Neural progenitor cell (in vitro differentiated cells): ENCODE results near the gene LPP.

Source experiments
- EZH2 ChIP-seq: fragments of 200-600 bp; sonication (generic); IDR thresholded peaks from 2 replicates; pipeline ENCODE4 v1.6.1; 2017; ENCODE audit warnings: antibody characterized with exemption, mild to moderate bottlenecking, moderate library complexity
- EZH2phosphoT487 ChIP-seq: fragments of 200-600 bp; sonication (generic); IDR thresholded peaks from 2 replicates; pipeline ENCODE4 v1.6.1; 2017; ENCODE audit warnings: antibody characterized with exemption
- TF ChIP-seq, protein P1 (sequence below): fragments of 200-600 bp; sonication (generic); IDR thresholded peaks from 2 replicates; pipeline ENCODE4 v1.5.1; 2017; ENCODE audit warnings: antibody characterized with exemption, mild to moderate bottlenecking

DNA sequence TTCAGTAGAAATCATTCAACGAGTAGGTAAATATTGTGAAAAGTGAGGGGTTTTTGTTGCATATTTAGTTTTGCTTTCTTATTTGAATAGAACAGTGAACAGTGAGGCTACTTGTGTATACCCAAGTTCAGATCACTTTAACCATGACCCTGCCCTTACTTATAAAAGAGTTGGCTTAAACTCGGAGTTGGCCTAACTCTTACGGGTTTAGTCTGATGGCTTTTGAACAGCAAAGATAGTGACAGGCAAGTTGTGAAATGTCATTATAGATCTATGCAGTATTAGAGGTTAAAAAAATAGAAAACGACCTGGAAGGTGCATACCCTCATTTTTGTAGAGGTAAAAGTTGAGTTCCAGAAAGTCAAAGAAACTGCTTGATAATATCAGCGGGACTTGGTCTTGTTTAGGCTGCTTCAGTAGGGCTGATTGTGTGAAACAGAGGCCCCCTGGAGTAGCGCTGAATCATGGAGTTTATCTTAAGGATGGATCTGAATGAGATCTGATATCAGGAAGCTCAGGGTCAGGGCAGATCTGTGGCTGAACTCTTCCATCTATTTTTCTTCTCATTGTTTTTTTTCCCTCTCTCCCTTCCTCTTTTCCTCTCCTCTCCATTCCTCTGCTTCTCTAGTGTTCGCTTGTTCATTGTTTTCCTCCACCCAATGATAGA is 359.8 kb downstream of the LPP start:
- TF ChIP-seq, protein P1, sequence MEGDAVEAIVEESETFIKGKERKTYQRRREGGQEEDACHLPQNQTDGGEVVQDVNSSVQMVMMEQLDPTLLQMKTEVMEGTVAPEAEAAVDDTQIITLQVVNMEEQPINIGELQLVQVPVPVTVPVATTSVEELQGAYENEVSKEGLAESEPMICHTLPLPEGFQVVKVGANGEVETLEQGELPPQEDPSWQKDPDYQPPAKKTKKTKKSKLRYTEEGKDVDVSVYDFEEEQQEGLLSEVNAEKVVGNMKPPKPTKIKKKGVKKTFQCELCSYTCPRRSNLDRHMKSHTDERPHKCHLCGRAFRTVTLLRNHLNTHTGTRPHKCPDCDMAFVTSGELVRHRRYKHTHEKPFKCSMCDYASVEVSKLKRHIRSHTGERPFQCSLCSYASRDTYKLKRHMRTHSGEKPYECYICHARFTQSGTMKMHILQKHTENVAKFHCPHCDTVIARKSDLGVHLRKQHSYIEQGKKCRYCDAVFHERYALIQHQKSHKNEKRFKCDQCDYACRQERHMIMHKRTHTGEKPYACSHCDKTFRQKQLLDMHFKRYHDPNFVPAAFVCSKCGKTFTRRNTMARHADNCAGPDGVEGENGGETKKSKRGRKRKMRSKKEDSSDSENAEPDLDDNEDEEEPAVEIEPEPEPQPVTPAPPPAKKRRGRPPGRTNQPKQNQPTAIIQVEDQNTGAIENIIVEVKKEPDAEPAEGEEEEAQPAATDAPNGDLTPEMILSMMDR: no peak
- no peak for TF ChIP-seq EZH2phosphoT487
- TF ChIP-seq EZH2: no peak
